ENCODE results near the gene SYCP3. TPM values are rescaled to one million over a fixed set of nuclear protein-coding genes. Genes with fewer than 3 reads are reported as not detected.

SYCP3 gene
- total and polyA plus RNA-seq, 2 of the 13 experiments (the other 11 are each of a cell fraction or from before 2014, with no cell fraction given), result not detected

- TF ChIP-seq ZHX1 (CRISPR knock-in tag; IDR thresholded peaks at IDR 0.05; ENCODE audit: low read depth) (0 out of 2 replicates have a peak, but pooled peaks have one; percentile 49), HHEX (CRISPR knock-in tag; IDR thresholded peaks at IDR 0.05) (0 out of 2 replicates have a peak, but pooled peaks have one; percentile 31), SCMH1 (CRISPR knock-in tag; IDR thresholded peaks at IDR 0.05; ENCODE audit: borderline replicate concordance) (no peak), ZNF839 (CRISPR knock-in tag; IDR thresholded peaks at IDR 0.05; ENCODE audit: borderline replicate concordance) (no peak), PBX3 (CRISPR knock-in tag; IDR thresholded peaks at IDR 0.05; ENCODE audit: borderline replicate concordance) (no peak), KDM5B (CRISPR knock-in tag; IDR thresholded peaks at IDR 0.05; ENCODE audit: borderline replicate concordance) (no peak), ZNF691 (CRISPR knock-in tag; IDR thresholded peaks at IDR 0.05; ENCODE audit: borderline replicate concordance, low read depth) (peak; percentile 76; the same call in 1 of the 2 replicates), POGK (CRISPR knock-in tag; conservative IDR thresholded peaks at IDR 0.05) (no peak), KDM5A (IDR thresholded peaks at IDR 0.05; ENCODE audit: borderline replicate concordance, low read length) (no peak), ELK4 (CRISPR knock-in tag; IDR thresholded peaks at IDR 0.05; ENCODE audit: borderline replicate concordance) (no peak), STAT5B (CRISPR knock-in tag; IDR thresholded peaks at IDR 0.05) (no peak), ZNF281 (CRISPR knock-in tag; IDR thresholded peaks at IDR 0.05; ENCODE audit: borderline replicate concordance) (no peak), TIGD3 (CRISPR knock-in tag; IDR thresholded peaks at IDR 0.05; ENCODE audit: borderline replicate concordance) (no peak), ZMAT5 (CRISPR knock-in tag; IDR thresholded peaks at IDR 0.05; ENCODE audit: borderline replicate concordance, low read depth) (no peak)
Measured at GRCh38 chr12:101713059-101713682, 26.1 kb downstream of the SYCP3 start (continued).
